Suprapubic skin (tissue), 3 donors: Measurements from ENCODE around the gene PYGO2.

Experiments
- CTCF ChIP-seq, 2 donors: fragments of 200-600 bp in 1 of 2; fragments of 450-650 bp in 1 of 2; sonication (generic) in 1 of 2; IDR thresholded peaks; one replicate each; pipeline ENCODE4 v1.5.1; 2016 to 2019; ENCODE audit warnings: antibody characterized with exemption in 2 of 2, mild to moderate bottlenecking in 1 of 2, moderate library complexity in 1 of 2
- EP300 ChIP-seq: sonication (generic); formaldehyde crosslinking; IDR thresholded peaks from one replicate; pipeline ENCODE4 v1.6.1; 2017; ENCODE audit warnings: antibody characterized with exemption
- POLR2A ChIP-seq, 2 donors: fragments of 450-650 bp; IDR thresholded peaks; one replicate each; pipeline ENCODE4 v1.6.1; 2017; ENCODE audit warnings: antibody characterized with exemption in 2 of 2, mild to moderate bottlenecking in 2 of 2, moderate library complexity in 2 of 2

GRCh38 chr1:154987326-154987725 lies 25.7 kb upstream of the PYGO2 start:
- TF ChIP-seq POLR2A (IDR thresholded peaks at IDR 0.05) (no peak), CTCF (IDR thresholded peaks at IDR 0.05) (no peak), EP300 (no peak)
